ENCODE results near the gene GOLGA6D.

- TF ChIP-seq CTCF (conservative IDR thresholded peaks at IDR 0.05) (no peak), ZFX (IDR thresholded peaks at IDR 0.05) (no peak)
Measured at GRCh38 chr15:75327491-75327890, 44.9 kb downstream of the GOLGA6D start.

All from C4-2B (cell line).